GM10248 (cell line): ENCODE results near the gene B3GNT7.

ENCODE experiments used
- CTCF ChIA-PET: fragments of 300-600 bp; sonication (Branson Sonifier 250); formaldehyde crosslinking; extraction: SDS; loops from one replicate; lab custom pipeline; 2021; ENCODE audit warnings: antibody characterized with exemption; lab: Yijun Ruan, JAX
- POLR2A ChIA-PET: fragments of 350-650 bp; sonication (Branson Sonifier 250); formaldehyde crosslinking; extraction: SDS; loops from one replicate; lab custom pipeline; 2020; ENCODE audit warnings: antibody characterized with exemption; lab: Yijun Ruan, JAX
- DNase-seq: peaks from one replicate; pipeline ENCODE4 v3.0.0; 2012; ENCODE audit errors: extremely low spot score
- TF ChIP-seq, protein P1 (sequence below): IDR thresholded peaks from 2 replicates; pipeline ENCODE4 v1.5.1; 2012; ENCODE audit warnings: mild to moderate bottlenecking, low read depth; ENCODE audit errors: extremely low read depth, missing control alignments, control extremely low read depth

B3GNT7 gene

DNA sequence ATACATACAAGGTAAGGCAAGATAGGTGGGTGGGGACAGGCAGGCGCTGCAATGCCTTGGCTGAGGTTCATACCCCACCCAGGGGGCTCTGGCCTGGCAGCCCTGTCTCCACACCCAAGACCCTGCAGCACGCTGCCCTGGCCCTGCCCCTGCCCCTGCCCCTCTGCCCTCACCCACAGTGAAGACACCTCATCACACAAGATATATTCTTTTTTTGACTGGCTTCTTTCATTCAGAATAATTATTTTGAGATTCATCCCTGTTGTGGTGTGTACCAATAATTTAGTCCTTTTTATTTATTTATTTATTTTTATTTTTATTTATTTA lies 11.4 kb upstream of the B3GNT7 start:
- no peak for DNase-seq
- TF ChIP-seq, protein P1, sequence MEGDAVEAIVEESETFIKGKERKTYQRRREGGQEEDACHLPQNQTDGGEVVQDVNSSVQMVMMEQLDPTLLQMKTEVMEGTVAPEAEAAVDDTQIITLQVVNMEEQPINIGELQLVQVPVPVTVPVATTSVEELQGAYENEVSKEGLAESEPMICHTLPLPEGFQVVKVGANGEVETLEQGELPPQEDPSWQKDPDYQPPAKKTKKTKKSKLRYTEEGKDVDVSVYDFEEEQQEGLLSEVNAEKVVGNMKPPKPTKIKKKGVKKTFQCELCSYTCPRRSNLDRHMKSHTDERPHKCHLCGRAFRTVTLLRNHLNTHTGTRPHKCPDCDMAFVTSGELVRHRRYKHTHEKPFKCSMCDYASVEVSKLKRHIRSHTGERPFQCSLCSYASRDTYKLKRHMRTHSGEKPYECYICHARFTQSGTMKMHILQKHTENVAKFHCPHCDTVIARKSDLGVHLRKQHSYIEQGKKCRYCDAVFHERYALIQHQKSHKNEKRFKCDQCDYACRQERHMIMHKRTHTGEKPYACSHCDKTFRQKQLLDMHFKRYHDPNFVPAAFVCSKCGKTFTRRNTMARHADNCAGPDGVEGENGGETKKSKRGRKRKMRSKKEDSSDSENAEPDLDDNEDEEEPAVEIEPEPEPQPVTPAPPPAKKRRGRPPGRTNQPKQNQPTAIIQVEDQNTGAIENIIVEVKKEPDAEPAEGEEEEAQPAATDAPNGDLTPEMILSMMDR, result no peak
- ChIA-PET POLR2A (no interaction called here), CTCF (interaction anchor here (0.9 to 1.4 kb wide), 5 partner anchors 10 to 280 kb away, joined by 3 to 4 read pairs (median 4); no protein-coding TSS in a partner anchor)

DNA sequence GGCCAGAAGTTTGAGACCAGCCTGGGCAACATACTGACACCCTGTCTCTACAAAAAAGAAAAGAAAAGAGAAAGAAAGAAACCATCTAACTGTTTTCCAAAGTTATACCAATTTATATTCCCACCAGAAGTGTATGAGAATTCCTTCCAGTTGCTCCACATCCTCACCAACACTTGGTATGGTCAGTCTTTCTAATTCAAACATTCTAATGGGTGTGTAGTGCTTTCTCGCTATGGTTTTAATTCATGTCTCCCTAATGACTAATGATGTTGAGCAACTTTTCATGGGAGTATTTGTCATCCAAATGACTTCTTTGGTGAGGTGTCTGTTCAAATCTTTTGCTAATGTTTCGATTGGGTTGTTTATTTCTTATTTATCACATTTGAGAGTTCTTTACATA lies 10.5 kb upstream of the B3GNT7 start:
- ChIA-PET CTCF (no interaction called here), POLR2A (no interaction called here)
- TF ChIP-seq, protein P1, result no peak
- DNase-seq, result no peak

DNA sequence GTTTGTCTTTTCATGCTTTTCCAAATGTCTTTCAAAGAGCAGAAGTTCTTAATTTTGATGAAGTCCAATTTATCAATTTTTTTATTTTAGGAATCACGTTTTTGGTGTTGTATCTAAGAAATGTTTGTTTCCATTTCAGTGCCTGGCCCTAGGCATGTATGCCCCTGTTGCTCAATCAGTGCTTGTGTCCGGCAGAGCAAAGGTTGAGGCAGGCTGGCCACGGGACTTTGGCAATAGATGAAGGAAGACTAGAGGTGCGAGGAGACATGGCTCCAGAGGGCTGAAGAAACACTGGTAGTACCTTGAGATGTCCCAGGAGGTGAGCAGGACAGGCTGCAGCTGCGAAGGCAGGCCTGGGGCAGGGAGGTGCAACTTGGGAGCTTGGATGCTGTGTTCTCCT lies 10.1 kb upstream of the B3GNT7 start:
- POLR2A ChIA-PET, result no interaction called here
- TF ChIP-seq, protein P1, result no peak
- CTCF ChIA-PET, result interaction anchor here (1.2 to 1.5 kb wide), 3 partner anchors 11 to 88 kb away, joined by 3 to 4 read pairs (median 3); no protein-coding TSS in a partner anchor
- no peak for DNase-seq

DNA sequence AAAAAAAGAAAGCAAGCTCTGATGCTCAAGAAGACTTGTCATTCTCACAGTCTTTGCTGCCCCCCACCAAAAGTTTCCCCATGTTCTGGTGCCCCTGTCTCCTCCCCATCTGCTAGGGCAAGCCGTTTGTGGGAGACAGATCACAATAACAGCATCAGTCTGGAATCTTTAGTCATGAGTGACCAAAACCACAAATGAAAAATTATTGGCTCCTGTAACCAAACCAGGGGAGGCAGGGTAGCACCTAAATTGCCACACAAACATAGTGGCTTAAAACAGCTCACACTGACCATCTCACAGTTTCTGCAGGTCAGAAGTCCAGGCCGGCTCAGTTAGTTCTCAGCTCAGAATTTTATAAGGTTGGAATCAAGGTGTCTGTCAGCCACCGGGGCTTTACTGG lies 9.1 kb upstream of the B3GNT7 start:
- ChIA-PET POLR2A (no interaction called here), CTCF (interaction anchor here (1.2 to 1.5 kb wide), 3 partner anchors 12 to 89 kb away, joined by 3 to 4 read pairs (median 3); no protein-coding TSS in a partner anchor)
- no peak for DNase-seq
- TF ChIP-seq, protein P1, result no peak

DNA sequence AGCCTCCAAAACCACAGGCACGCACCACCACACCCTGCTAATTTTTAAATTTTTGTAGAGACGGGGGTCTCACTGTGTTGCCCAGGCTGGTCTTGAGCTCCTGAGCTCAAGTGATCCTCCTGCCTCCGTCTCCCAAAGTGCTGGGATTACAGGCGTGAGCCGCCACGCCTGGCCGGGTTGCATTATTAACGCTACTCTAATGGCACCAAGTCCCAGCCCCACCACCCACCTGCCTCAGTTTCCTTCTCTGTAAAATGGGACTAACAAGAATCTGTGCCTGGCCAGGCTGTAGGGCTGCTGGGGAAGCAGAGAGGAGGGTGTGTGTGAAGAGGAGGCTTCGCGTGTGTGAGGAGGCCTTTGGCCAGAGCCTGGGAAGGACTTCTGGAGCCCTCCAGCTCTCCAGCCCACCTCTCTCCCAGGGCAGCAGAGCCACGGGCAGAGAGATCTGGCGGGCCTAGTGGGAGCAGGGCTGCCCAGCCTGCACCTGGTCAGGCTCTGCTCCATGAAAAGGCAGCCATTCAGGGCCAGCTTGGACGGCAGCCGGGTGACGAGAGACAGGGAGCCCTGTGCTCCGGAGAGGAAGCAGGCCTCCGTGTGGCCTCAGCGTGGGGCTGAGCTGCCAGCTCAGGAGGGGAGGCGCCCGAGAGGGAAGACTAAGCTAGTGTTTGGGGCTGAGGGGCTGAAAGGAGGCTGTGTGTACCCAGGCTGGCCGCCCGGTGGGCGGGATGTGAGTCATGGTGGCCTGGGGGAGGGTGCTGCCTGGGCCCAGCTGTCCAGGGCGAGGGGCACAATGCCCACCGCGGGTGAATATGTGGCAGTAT lies 7.4 kb upstream of the B3GNT7 start:
- ChIA-PET CTCF (interaction anchor here (0.7 to 2.2 kb wide), 5 partner anchors 16 to 161 kb away, joined by 3 to 6 read pairs (median 3); no protein-coding TSS in a partner anchor), POLR2A (no interaction called here)
- DNase-seq, result no peak
- TF ChIP-seq, protein P1, result no peak

DNA sequence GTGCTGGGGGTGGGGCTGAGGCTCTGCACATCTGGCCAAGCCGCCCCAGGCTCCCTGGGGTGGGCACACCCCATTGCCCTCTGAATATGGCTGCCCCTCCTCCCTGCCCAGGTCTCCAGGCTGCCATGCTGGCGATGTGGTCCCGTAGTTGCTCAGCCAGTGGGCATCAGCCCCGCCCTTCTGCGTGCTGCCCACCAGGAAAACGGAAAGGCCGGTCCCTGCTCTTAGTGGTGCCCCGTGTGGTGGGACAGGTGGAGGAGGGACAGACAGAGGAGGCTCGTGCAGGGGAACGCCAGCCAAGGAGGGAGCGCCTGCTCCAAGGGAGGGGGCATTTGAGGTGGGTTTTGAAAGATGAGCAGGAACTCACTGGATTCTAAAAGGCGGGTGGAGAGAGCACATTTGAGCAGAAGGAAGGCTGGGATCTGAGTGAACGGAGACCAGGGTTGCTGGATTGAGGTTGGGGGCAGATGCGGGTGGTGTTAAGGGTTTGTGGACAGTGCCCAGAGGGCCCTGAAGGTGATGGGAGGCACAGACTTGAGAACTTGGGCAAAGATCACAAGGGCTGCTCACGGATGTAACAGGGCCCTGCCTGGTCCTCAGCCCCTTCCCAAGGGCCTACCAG lies 6.7 kb upstream of the B3GNT7 start:
- CTCF ChIA-PET, result interaction anchor here (0.7 to 2.2 kb wide), 4 partner anchors 17 to 71 kb away, joined by 3 to 6 read pairs (median 4); no protein-coding TSS in a partner anchor
- DNase-seq, result no peak
- POLR2A ChIA-PET, result no interaction called here
- TF ChIP-seq, protein P1, result no peak
